Esophagus muscularis mucosa (tissue), 3 donors: ENCODE data around the gene TIMM22.

Source experiments
- CTCF ChIP-seq, 3 experiments: fragments of 200-600 bp in 2 of 3; fragments of 450-650 bp in 1 of 3; sonication (generic) in 2 of 3; IDR thresholded peaks; one replicate each; pipeline ENCODE4 v1.5.1; 2017 to 2019; ENCODE audit warnings: antibody characterized with exemption in 3 of 3, mild to moderate bottlenecking in 2 of 3, moderate library complexity in 1 of 3
- POLR2A ChIP-seq: fragments of 450-650 bp; IDR thresholded peaks from one replicate; pipeline ENCODE4 v1.6.1; 2017; ENCODE audit warnings: antibody characterized with exemption, moderate library complexity, mild to moderate bottlenecking, low read depth

- TF ChIP-seq CTCF (IDR thresholded peaks at IDR 0.05) (no peak), POLR2A (no peak)
Measured at GRCh38 chr17:968812-969730, 27.9 kb upstream of the TIMM22 start.
